A673 (cell line): Measurements from ENCODE around the gene TEX26. TPM values are rescaled to one million over a fixed set of nuclear protein-coding genes. Genes with fewer than 3 reads are reported as not detected.

Source experiments
- Bru-seq: library from RNA; stranded (reverse); fragments of 400-500 nt; gene quantifications from one replicate; lab custom pipeline; 2021; lab: Mats Ljungman, UMichigan
- BruChase-seq, 2 experiments: library from RNA; stranded (reverse); fragments of 400-500 nt; gene quantifications; one replicate each; lab custom pipeline; 2021; lab: Mats Ljungman, UMichigan
- BruUV-seq: library from RNA; stranded (reverse); fragments of 400-500 nt; replicated peaks from 2 replicates; lab custom pipeline; 2021; lab: Mats Ljungman, UMichigan
- CTCF ChIA-PET: fragments of 300-600 bp; sonication (Branson Sonifier 250); formaldehyde crosslinking; loops from one replicate; lab custom pipeline; 2022; ENCODE audit warnings: antibody characterized with exemption; lab: Charles Lee
- POLR2A ChIA-PET: fragments of 300-600 bp; sonication (Branson Sonifier 250); formaldehyde crosslinking; loops from one replicate; lab custom pipeline; 2022; ENCODE audit warnings: antibody characterized with exemption; ENCODE audit not compliant: low non-redundant PET; lab: Charles Lee
- DNase-seq: peaks from one replicate; pipeline ENCODE4 v3.0.0-alpha.2; 2015; ENCODE audit warnings: low spot score
- H3K27ac ChIP-seq: fragments of 200-600 bp; sonication (generic); 2 replicates; pipeline ENCODE4 v1.5.1; 2016; ENCODE audit warnings: mixed run types, low read depth, mild to moderate bottlenecking, mixed read lengths, antibody characterized with exemption, low read length; ENCODE audit not compliant: poor library complexity, severe bottlenecking
- H3K27me3 ChIP-seq: fragments of 200-600 bp; sonication (generic); replicated peaks from 2 replicates; pipeline ENCODE4 v1.6.1; 2017; ENCODE audit warnings: mixed run types, low read depth, mild to moderate bottlenecking, mixed read lengths, antibody characterized with exemption, low read length; ENCODE audit not compliant: insufficient read depth, poor library complexity
- H3K36me3 ChIP-seq: fragments of 200-600 bp; sonication (generic); 2 replicates; pipeline ENCODE4 v1.6.1; 2016; ENCODE audit warnings: mixed run types, mild to moderate bottlenecking, mixed read lengths, antibody characterized with exemption, low read length; ENCODE audit not compliant: insufficient read depth, poor library complexity, severe bottlenecking
- H3K4me1 ChIP-seq: fragments of 200-600 bp; sonication (generic); 2 replicates; pipeline ENCODE4 v1.6.1; 2017; ENCODE audit warnings: mixed run types, mild to moderate bottlenecking, mixed read lengths, antibody characterized with exemption, low read length; ENCODE audit not compliant: insufficient read depth, poor library complexity, severe bottlenecking
- H3K4me3 ChIP-seq: fragments of 200-600 bp; sonication (generic); 2 replicates; pipeline ENCODE4 v1.5.1; 2016; ENCODE audit warnings: low read depth, mixed run types, mild to moderate bottlenecking, mixed read lengths, low read length; ENCODE audit not compliant: poor library complexity, severe bottlenecking
- H3K9me3 ChIP-seq: fragments of 200-600 bp; sonication (generic); 2 replicates; pipeline ENCODE4 v1.6.1; 2016; ENCODE audit warnings: mixed run types, low read depth, mild to moderate bottlenecking, mixed read lengths, antibody characterized with exemption, low read length; ENCODE audit not compliant: poor library complexity, severe bottlenecking
- CTCF ChIP-seq: fragments of 300-800, 200-600 bp; sonication (generic); conservative IDR thresholded peaks from 2 replicates; pipeline ENCODE4 v1.5.1; 2017; ENCODE audit warnings: low read depth, mild to moderate bottlenecking, antibody characterized with exemption, low read length, moderate library complexity, mixed read lengths
- EZH2 ChIP-seq: fragments of 200-600 bp; sonication (generic); IDR thresholded peaks from 2 replicates; pipeline ENCODE4 v1.6.1; 2017; ENCODE audit warnings: borderline replicate concordance, low read depth, mild to moderate bottlenecking, mixed read lengths, antibody characterized with exemption, low read length; ENCODE audit not compliant: poor library complexity, severe bottlenecking
- intact Hi-C: fragments of 100-400 bp; cut with micrococcal nuclease; formaldehyde crosslinking; loops from one replicate; pipeline ENCODE4 v1.10.0; 2022; ENCODE audit not compliant: unreplicated experiment
- long read RNA-seq: library from polyadenylated mRNA; stranded (forward); transcript quantifications from one replicate; pipeline ENCODE4 v2.0.0, GENCODE V29; 2022
- total RNA-seq: library from RNA; stranded (reverse); gene quantifications from 2 replicates; pipeline ENCODE4 v1.2.3, GENCODE V29; 2021

TEX26 gene
- total RNA-seq = not detected in 2 replicates
- percentile 2 among the genes with signal in this experiment for Bru-seq, nascent RNA
- BruChase-seq, experiment 1, labeled RNA remaining after a 2-hour chase = not detected
- not detected for BruChase-seq, experiment 2, labeled RNA remaining after a 6-hour chase
- long read RNA-seq = 0 reads

DNA sequence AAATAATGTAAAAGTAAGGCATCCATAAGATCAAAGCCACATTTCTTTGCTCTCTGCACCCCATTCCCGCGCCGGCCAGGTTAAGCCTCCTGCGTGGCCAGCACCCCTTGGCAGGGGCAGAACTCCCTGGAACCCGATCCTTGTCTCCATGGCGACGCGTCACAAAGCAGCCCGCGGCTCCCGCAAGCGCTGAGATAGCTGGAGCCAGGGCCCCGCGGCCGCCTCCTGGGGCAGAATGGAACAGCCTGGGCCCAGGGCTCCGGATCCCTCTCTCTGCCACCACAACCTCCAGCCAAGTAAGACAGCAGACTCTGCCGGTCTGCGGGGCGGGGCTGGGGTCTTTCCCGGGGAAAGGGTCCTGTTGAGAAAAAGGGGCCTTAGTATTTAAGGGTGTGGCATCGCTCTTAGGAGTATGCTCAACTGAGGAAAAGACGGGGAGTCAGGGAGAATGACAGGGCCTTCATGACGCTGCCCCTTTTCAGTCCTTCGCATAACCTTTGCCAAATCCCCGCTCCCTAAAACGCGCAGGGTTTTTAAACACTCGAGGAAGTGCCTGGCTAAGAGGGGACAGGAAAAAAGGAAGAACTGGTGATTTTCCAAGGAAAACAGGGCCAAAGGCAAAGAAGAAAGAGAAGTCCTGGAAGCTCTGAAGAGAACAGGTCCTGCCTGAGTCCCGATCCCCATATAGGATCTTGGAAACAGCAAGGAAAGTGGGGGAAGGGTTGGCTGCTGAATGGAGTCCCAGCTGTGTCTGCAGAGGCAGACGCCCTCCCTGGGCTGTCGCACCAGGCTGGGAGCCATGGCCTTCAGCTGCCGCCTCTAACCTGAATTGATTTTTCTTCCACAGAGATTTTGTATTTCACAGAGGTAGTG is at the start of gene TEX26:
Gene TEX26 (plus strand): TSS at position 176 of the 873 bp plus-strand sequence. CDS start 60 bp downstream, at position 236.
- BruUV-seq = no TSS peak
- H3K36me3 ChIP-seq = no peaks in the 10 kb centered on the region
- H3K27ac ChIP-seq = no peak within 1 kb of the TSS
- TF ChIP-seq CTCF (no peak), EZH2 (no peak)
- no peaks in the 10 kb centered on the region for H3K27me3 ChIP-seq
- POLR2A ChIA-PET = no interaction called here
- H3K9me3 ChIP-seq = no peaks in the 10 kb centered on the region
- H3K4me1 ChIP-seq = no peaks in the 10 kb centered on the region
- CTCF ChIA-PET = no interaction called here
- DNase-seq = no peak
- no peak within 1 kb of the TSS for H3K4me3 ChIP-seq
- intact Hi-C loops = no loop called here

GRCh38 chr13:30882996-30883766 is 49.3 kb upstream of the TEX26 start:
- no peak for DNase-seq
- no peaks in the 10 kb centered on the region for H3K27me3 ChIP-seq
- peaks cover 2% of the 10 kb centered on the region for H3K9me3 ChIP-seq
- no peak overlapping the region for H3K4me3 ChIP-seq
- peaks cover 17% of the 10 kb centered on the region for H3K4me1 ChIP-seq
- H3K36me3 ChIP-seq = no peaks in the 10 kb centered on the region
- no peak for TF ChIP-seq CTCF
- no peak for TF ChIP-seq EZH2
- POLR2A ChIA-PET = no interaction called here
- no TSS peak for BruUV-seq
- intact Hi-C loops = no loop called here
- CTCF ChIA-PET = no interaction called here
- H3K27ac ChIP-seq = no peak overlapping the region

DNA sequence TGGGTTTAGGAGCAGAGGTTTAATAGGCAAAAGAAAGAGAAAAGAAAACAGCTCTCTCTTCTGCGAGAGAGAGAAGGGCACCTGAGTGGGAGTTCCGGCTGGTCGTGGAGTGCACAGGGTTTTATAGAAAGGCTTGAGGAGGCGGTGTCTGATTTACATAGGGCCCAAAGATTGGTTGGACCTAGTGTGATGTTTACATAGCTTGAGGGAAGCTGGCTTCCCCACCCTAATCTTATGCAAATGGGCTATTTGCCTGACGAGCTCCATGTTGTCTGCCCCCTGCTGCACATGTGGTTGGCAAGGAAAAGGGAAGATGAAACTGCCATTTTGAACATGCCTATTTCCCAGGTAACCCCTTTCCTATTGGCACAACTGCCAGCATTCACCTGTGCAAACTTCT is 47.9 kb upstream of the TEX26 start:
- ChIA-PET POLR2A (interaction anchor here (0.6 kb wide), 1 partner anchor 133 kb away, joined by 3 read pairs; no protein-coding TSS in a partner anchor), CTCF (no interaction called here)
- no TSS peak for BruUV-seq
- H3K27ac ChIP-seq = no peak overlapping the region
- DNase-seq = peak; percentile 50
- no peak overlapping the region for H3K4me3 ChIP-seq
- TF ChIP-seq CTCF = no peak
- no peak for TF ChIP-seq EZH2
- H3K27me3 ChIP-seq = no peaks in the 10 kb centered on the region
- peaks cover 17% of the 10 kb centered on the region for H3K4me1 ChIP-seq
- H3K9me3 ChIP-seq = peaks cover 2% of the 10 kb centered on the region
- intact Hi-C loops = no loop called here
- no peaks in the 10 kb centered on the region for H3K36me3 ChIP-seq
